IMR-90 (cell line): Measurements from ENCODE around the gene SSU72. TPM values are rescaled to one million over a fixed set of nuclear protein-coding genes. Genes with fewer than 3 reads are reported as not detected.

Experiments used
- ATAC-seq: fragments of 200-7000 bp; cut with Tn5 transposase; 2 replicates; pipeline ENCODE4 v1.9.1; 2020; ENCODE audit warnings: low read depth, mild to moderate bottlenecking, moderate library complexity
- BruUV-seq: library from RNA; stranded (reverse); fragments of 400-500 nt; replicated peaks from 2 replicates; lab custom pipeline; 2021; lab: Mats Ljungman, UMichigan
- CTCF ChIA-PET: fragments of 300-600 bp; formaldehyde crosslinking; extraction: SDS; loops from one replicate; lab custom pipeline; 2021; ENCODE audit warnings: antibody characterized with exemption; lab: Yijun Ruan, JAX
- POLR2A ChIA-PET: fragments of 300-600 bp; sonication (Branson Sonifier 250); formaldehyde crosslinking; loops from one replicate; lab custom pipeline; 2022; ENCODE audit warnings: antibody characterized with exemption; ENCODE audit not compliant: unreplicated experiment; lab: Charles Lee
- DNase-seq: peaks from one replicate; pipeline ENCODE4 v3.0.0; 2013
- H2AFZ ChIP-seq: replicated peaks from 2 replicates; pipeline ENCODE3; 2013; ENCODE audit warnings: low read length, mild to moderate bottlenecking; ENCODE audit not compliant: poor library complexity
- H2AK5ac ChIP-seq: 2 replicates; pipeline ENCODE4 v1.6.1; 2013; ENCODE audit warnings: low read depth, low read length, inconsistent platforms
- H2AK9ac ChIP-seq: replicated peaks from 2 replicates; pipeline ENCODE3; 2013; ENCODE audit warnings: mild to moderate bottlenecking, low read depth, low read length, moderate library complexity; ENCODE audit not compliant: poor library complexity
- H2BK120ac ChIP-seq: 2 replicates; pipeline ENCODE4 v1.6.1; 2013; ENCODE audit warnings: low read depth, low read length, inconsistent platforms
- H2BK15ac ChIP-seq: 3 replicates; pipeline ENCODE4 v1.6.1; 2013; ENCODE audit warnings: low read depth, low read length, inconsistent platforms
- H2BK20ac ChIP-seq: 2 replicates; pipeline ENCODE4 v1.6.1; 2013; ENCODE audit warnings: low read depth, mild to moderate bottlenecking, inconsistent platforms, low read length, moderate library complexity
- H2BK5ac ChIP-seq: 2 replicates; pipeline ENCODE4 v1.6.1; 2013; ENCODE audit warnings: mild to moderate bottlenecking, low read depth, low read length, inconsistent platforms; ENCODE audit not compliant: poor library complexity, severe bottlenecking
- H3K14ac ChIP-seq: replicated peaks from 2 replicates; pipeline ENCODE4 v1.6.1; 2013; ENCODE audit warnings: low read depth, low read length, inconsistent platforms
- H3K18ac ChIP-seq: 2 replicates; pipeline ENCODE4 v1.6.1; 2013; ENCODE audit warnings: low read depth, low read length, control low read depth
- H3K23ac ChIP-seq: 2 replicates; pipeline ENCODE4 v1.6.1; 2013; ENCODE audit warnings: low read depth, low read length, inconsistent platforms
- H3K27ac ChIP-seq: 2 replicates; pipeline ENCODE4 v1.5.1; 2013; ENCODE audit warnings: mild to moderate bottlenecking, control low read depth, low read length; ENCODE audit not compliant: insufficient read depth
- H3K27me3 ChIP-seq: 2 replicates; pipeline ENCODE4 v1.6.1; 2013; ENCODE audit warnings: low read length; ENCODE audit not compliant: control insufficient read depth, insufficient read depth
- H3K36me3 ChIP-seq: 2 replicates; pipeline ENCODE4 v1.6.1; 2013; ENCODE audit warnings: low read length, mixed read lengths; ENCODE audit not compliant: control insufficient read depth, insufficient read depth
- H3K4ac ChIP-seq: 2 replicates; pipeline ENCODE4 v1.6.1; 2013; ENCODE audit warnings: low read depth, low read length, inconsistent platforms
- H3K4me1 ChIP-seq: 2 replicates; pipeline ENCODE4 v1.6.1; 2013; ENCODE audit warnings: low read length, mixed read lengths; ENCODE audit not compliant: control insufficient read depth, insufficient read depth
- H3K4me2 ChIP-seq: 2 replicates; pipeline ENCODE4 v1.6.1; 2013; ENCODE audit warnings: low read depth, mild to moderate bottlenecking, control low read depth, low read length, moderate library complexity
- H3K4me3 ChIP-seq: 2 replicates; pipeline ENCODE4 v1.5.1; 2013; ENCODE audit warnings: low read depth, mild to moderate bottlenecking, control low read depth, low read length, moderate library complexity; ENCODE audit not compliant: insufficient read depth
- H3K56ac ChIP-seq: 2 replicates; pipeline ENCODE4 v1.6.1; 2013; ENCODE audit warnings: low read length, inconsistent platforms; ENCODE audit not compliant: insufficient read depth; ENCODE audit errors: extremely low read depth
- H3K79me1 ChIP-seq, 2 experiments: 2 replicates each; pipeline ENCODE4 v1.6.1; 2013; ENCODE audit warnings: low read length in 2 of 2, inconsistent platforms in 1 of 2, low read depth in 1 of 2
- H3K9ac ChIP-seq: 2 replicates; pipeline ENCODE4 v1.6.1; 2013; ENCODE audit warnings: low read depth, low read length, control low read depth
- H3K9me1 ChIP-seq: 2 replicates; pipeline ENCODE4 v1.6.1; 2013; ENCODE audit warnings: low read length, inconsistent platforms; ENCODE audit not compliant: insufficient read depth
- H3K9me3 ChIP-seq: 2 replicates; pipeline ENCODE4 v1.6.1; 2013; ENCODE audit warnings: low read length; ENCODE audit not compliant: control insufficient read depth, insufficient read depth
- H4K20me1 ChIP-seq: 2 replicates; pipeline ENCODE4 v1.6.1; 2013; ENCODE audit warnings: low read length, inconsistent platforms; ENCODE audit not compliant: insufficient read depth
- H4K5ac ChIP-seq: 2 replicates; pipeline ENCODE4 v1.6.1; 2013; ENCODE audit warnings: mild to moderate bottlenecking, low read depth, low read length, control low read depth
- H4K8ac ChIP-seq, 2 experiments: 2 replicates each; pipeline ENCODE4 v1.6.1; 2013; ENCODE audit warnings: low read depth in 2 of 2, low read length in 2 of 2, control low read depth in 1 of 2, inconsistent platforms in 1 of 2
- H4K91ac ChIP-seq: 2 replicates; pipeline ENCODE4 v1.6.1; 2013; ENCODE audit warnings: low read depth, low read length, inconsistent platforms; ENCODE audit not compliant: insufficient read depth
- BHLHE40 ChIP-seq: fragments of 150-350 bp; IDR thresholded peaks from 2 replicates; pipeline ENCODE4 v1.6.1; 2016; ENCODE audit warnings: mild to moderate bottlenecking, low read depth, low read length
- CEBPB ChIP-seq: IDR thresholded peaks from 2 replicates; pipeline ENCODE4 v1.6.1; 2012; ENCODE audit warnings: low read depth, low read length, improper control_type of control experiment
- MAZ ChIP-seq: IDR thresholded peaks from 2 replicates; pipeline ENCODE4 v1.6.1; 2012; ENCODE audit warnings: low read depth, mild to moderate bottlenecking, low read length, improper control_type of control experiment, moderate library complexity, borderline replicate concordance
- MXI1 ChIP-seq: IDR thresholded peaks from 2 replicates; pipeline ENCODE4 v1.6.1; 2012; ENCODE audit warnings: low read depth, mild to moderate bottlenecking, low read length, moderate library complexity, borderline replicate concordance
- NFE2L2 ChIP-seq: fragments of 150-350 bp; IDR thresholded peaks from 2 replicates; pipeline ENCODE4 v1.6.1; 2016; ENCODE audit warnings: low read depth, mild to moderate bottlenecking, low read length
- SMC3 ChIP-seq: fragments of 150-350 bp; IDR thresholded peaks from 2 replicates; pipeline ENCODE4 v1.6.1; 2016; ENCODE audit warnings: low read depth, mild to moderate bottlenecking, antibody characterized with exemption, low read length, moderate library complexity
- WGBS, 2 experiments: methylation state at CpG; one replicate each; pipeline versions ENCODE4 v1.1.5 to v1.1.7; 2013; ENCODE audit warnings: missing lambda C conversion rate in 2 of 2; ENCODE audit not compliant: insufficient read length in 1 of 2; ENCODE audit errors: extremely low coverage in 2 of 2; 5-methylcytosine and 5-hydroxymethylcytosine counted together
- dilution Hi-C: fragments of 300-500 bp; cut with HindIII; formaldehyde crosslinking; loops from one replicate; pipeline ENCODE4 v1.14.3; 2018; ENCODE audit warnings: low sequenced_read_pairs; ENCODE audit not compliant: unreplicated experiment
- in situ Hi-C: fragments of 300-500 bp; cut with MboI; formaldehyde crosslinking; loops from 3 replicates; pipeline ENCODE4 v1.14.3; 2019; ENCODE audit warnings: low sequenced_read_pairs, inconsistent platforms, mixed read lengths
- intact Hi-C: fragments of 100-400 bp; cut with micrococcal nuclease; formaldehyde crosslinking; loops from 2 replicates; pipeline ENCODE4 v1.10.0; 2022
- polyA plus RNA-seq, 3 experiments: library from polyadenylated mRNA; depleted of rRNA; stranded (reverse); fragments of >200 nt; gene quantifications; 2 replicates each; pipeline ENCODE4 v1.2.3, GENCODE V29; 2012; ENCODE audit warnings: low replicate concordance in 1 of 3
- total RNA-seq: library from RNA; depleted of rRNA; stranded (reverse); fragments of >200 nt; gene quantifications from 2 replicates; pipeline ENCODE4 v1.2.3, GENCODE V29; 2012
- TF ChIP-seq, protein P1 (sequence below): fragments of 150-350 bp; IDR thresholded peaks from 2 replicates; pipeline ENCODE4 v1.6.1; 2016; ENCODE audit warnings: low read depth, mild to moderate bottlenecking, low read length, moderate library complexity, borderline replicate concordance

Gene SSU72
- total and polyA plus RNA-seq, 2 of the 4 experiments (the other 2 are of a cell fraction): 33.7 to 88.4 TPM

DNA sequence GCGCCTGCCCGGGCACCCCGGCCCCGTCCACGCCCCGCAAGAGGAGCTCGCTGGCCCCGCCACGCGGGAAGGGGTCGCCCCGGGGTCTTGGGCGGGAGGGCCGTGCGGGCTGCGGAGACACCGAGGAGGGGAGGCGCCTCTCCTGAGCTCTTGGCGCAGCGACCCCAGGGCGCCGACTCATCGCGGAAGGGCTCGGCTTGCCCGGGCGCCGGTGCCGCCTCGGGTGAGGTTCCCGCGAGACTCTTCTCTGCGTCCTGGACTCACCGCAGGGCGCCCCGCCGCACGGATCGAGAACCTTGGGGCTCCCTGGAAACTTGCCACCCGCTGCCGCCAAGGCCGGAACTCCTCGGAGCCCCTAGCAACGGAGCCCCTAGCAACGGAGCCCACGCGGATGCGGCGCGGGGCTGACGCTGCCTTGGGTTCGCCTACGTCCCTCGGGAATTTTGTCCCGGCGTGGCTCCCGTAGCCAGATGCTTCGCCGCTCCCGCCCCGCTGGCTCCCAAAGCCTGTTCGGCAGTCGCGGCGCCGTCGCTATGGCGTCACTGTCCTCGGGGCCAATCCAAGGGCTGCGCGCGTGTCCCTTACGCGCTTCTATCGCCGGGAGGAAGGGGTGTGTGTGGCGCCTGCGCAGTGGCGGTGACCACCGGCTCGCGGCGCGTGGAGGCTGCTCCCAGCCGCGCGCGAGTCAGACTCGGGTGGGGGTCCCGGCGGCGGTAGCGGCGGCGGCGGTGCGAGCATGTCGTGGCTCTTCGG is 63.0 kb downstream of the SSU72 start, which contains the start of gene ATAD3A (continued):
- TF ChIP-seq CEBPB: no peak
- peak; percentile 24; the same call in 1 of the 2 replicates for TF ChIP-seq NFE2L2

DNA sequence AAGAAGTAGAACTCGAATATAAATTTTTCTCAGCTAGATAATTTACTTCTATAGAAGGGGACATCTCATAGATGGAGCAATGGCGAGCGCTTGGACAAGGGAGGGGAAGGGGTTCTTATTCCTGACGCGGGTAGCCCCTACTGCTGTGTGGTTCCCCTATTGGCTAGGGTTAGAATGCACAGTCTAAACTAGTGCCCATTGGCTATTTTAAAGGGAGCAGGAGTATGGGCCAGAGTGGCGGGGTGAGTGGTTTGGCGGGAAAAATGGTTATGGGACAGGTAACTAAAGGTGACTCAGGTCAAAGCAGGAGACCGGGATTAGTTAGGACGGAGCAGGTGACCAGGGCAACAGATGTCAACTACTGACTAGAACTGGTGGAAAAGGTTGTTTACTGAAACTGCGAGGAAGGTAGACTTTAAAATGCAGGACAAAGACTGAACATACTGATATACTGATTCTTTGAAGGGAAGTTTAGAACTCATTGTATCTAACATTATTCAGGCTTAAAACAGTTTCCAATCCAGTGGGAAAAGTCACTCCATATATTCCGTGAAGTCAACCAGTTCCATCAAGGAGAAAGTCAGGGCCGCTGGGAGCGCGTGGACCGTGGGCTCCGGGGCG is 63.6 kb downstream of the SSU72 start:
- intact Hi-C loops (no loop called here), dilution Hi-C loops (no loop called here), in situ Hi-C loops (no loop called here)
- H3K4me2 ChIP-seq: peak overlapping the region; percentile 94
- H3K79me1 ChIP-seq: peaks cover 10 to 20% of the 10 kb centered on the region in 2 experiments
- TF ChIP-seq BHLHE40 (no peak), MAZ (no peak), NFE2L2 (no peak), SMC3 (no peak), MXI1 (no peak)
- TF ChIP-seq, protein P1, sequence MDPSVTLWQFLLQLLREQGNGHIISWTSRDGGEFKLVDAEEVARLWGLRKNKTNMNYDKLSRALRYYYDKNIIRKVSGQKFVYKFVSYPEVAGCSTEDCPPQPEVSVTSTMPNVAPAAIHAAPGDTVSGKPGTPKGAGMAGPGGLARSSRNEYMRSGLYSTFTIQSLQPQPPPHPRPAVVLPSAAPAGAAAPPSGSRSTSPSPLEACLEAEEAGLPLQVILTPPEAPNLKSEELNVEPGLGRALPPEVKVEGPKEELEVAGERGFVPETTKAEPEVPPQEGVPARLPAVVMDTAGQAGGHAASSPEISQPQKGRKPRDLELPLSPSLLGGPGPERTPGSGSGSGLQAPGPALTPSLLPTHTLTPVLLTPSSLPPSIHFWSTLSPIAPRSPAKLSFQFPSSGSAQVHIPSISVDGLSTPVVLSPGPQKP: no peak
- H2BK15ac ChIP-seq: no peak overlapping the region
- H2BK5ac ChIP-seq: peak overlapping the region; percentile 95
- peaks cover 4% of the 10 kb centered on the region for H3K36me3 ChIP-seq
- H2AK9ac ChIP-seq: peak overlapping the region; percentile 95
- H3K9me3 ChIP-seq: no peaks in the 10 kb centered on the region
- ChIA-PET CTCF (no interaction called here), POLR2A (no interaction called here)
- H3K18ac ChIP-seq: no peak overlapping the region
- peak overlapping the region; percentile 82; the same call in 1 of the 2 replicates for H3K23ac ChIP-seq
- no TSS peak for BruUV-seq
- H3K14ac ChIP-seq: peak overlapping the region; percentile 84
- H2AFZ ChIP-seq: peak overlapping the region; percentile 100
- H2AK5ac ChIP-seq: peak overlapping the region; percentile 95
- ATAC-seq (no peak), DNase-seq (peak; percentile 2)
- peak overlapping the region; percentile 89 for H3K4me3 ChIP-seq
- peak overlapping the region; percentile 78 to 97 for H4K8ac ChIP-seq
- H2BK20ac ChIP-seq: no peak overlapping the region
- peak overlapping the region; percentile 96 for H3K27ac ChIP-seq
- H3K56ac ChIP-seq: peak overlapping the region; percentile 80; the same call in 1 of the 2 replicates
- no CpG with 5 or more reads among the region's 17 CpGs for WGBS, 2 experiments
- peak overlapping the region; percentile 93 for H3K4ac ChIP-seq
- H4K91ac ChIP-seq: peak overlapping the region; percentile 92
- H4K5ac ChIP-seq: peak overlapping the region; percentile 95
- no peak overlapping the region for H2BK120ac ChIP-seq
- H3K27me3 ChIP-seq: no peaks in the 10 kb centered on the region
- H4K20me1 ChIP-seq: 0 out of 2 replicates have a peak, but pooled peaks cover 4% of the 10 kb centered on the region
- H3K9me1 ChIP-seq: 0 out of 2 replicates have a peak, but pooled peaks cover 4% of the 10 kb centered on the region
- H3K4me1 ChIP-seq: peaks cover 3% of the 10 kb centered on the region; the same call in 1 of the 2 replicates
- H3K9ac ChIP-seq: peak overlapping the region; percentile 91
